Measurements from ENCODE around the gene TMEM129. TPM values are rescaled to one million over a fixed set of nuclear protein-coding genes. Genes with fewer than 3 reads are reported as not detected.
"Not testable (repeated sequence)": the region's sequence is repeated elsewhere in the genome, so short reads cannot be mapped to it uniquely, and the experiment has no call there.

Gene TMEM129
- total RNA-seq, 2 donors from 2014 or later, result 51.1 to 60.3 TPM

- no peak for DNase-seq
- ATAC-seq, result no peak
- intact Hi-C loops (cut with DNase I, micrococcal nuclease), result no loop called here
Measured at GRCh38 chr4:1714303-1715001, 6.7 kb downstream of the TMEM129 start.

DNA sequence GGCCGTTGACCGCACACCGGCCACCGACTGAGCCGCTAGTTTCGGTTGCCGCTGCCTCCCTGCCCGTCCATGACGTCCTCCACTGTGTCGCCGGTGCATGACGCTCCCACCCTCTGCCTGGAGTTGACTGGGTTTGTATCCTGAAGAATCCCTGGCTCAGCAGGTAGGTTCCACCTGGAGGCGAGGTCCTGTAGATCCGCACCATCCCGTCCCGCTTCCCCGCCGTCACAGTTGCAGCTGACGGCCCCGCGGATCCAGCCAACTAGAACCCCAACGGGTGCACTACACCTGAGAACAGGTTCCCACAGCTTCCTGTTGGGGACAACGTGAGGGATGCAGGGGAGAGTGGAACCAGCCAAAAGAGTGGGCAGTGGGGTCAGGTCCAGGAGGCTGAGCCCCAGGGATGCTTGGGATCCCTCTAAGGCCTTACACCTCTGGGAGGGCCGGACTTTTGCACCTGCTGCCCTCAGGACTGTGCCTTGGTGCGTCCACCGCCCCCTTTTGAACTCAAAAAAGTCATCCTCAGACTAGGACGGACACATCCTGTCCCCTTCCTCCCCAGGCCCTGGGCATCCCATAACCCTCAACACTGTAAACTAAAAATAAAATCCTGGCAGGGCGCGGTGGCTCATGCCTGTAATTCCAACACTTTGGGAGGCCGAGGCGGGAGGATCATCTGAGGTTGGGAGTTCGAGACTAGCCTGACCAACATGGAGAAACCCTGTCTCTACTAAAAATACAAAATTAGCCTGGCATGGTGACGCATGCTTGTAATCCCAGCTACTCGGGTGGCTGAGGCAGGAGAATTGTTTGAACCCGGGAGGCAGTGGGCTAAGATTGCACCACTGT is 7.9 kb downstream of the TMEM129 start:
- peak; percentile 37 for ATAC-seq
- intact Hi-C loops (cut with DNase I, micrococcal nuclease), result no loop called here
- peak in 1 of 2 donors; percentile 78 for DNase-seq

DNA sequence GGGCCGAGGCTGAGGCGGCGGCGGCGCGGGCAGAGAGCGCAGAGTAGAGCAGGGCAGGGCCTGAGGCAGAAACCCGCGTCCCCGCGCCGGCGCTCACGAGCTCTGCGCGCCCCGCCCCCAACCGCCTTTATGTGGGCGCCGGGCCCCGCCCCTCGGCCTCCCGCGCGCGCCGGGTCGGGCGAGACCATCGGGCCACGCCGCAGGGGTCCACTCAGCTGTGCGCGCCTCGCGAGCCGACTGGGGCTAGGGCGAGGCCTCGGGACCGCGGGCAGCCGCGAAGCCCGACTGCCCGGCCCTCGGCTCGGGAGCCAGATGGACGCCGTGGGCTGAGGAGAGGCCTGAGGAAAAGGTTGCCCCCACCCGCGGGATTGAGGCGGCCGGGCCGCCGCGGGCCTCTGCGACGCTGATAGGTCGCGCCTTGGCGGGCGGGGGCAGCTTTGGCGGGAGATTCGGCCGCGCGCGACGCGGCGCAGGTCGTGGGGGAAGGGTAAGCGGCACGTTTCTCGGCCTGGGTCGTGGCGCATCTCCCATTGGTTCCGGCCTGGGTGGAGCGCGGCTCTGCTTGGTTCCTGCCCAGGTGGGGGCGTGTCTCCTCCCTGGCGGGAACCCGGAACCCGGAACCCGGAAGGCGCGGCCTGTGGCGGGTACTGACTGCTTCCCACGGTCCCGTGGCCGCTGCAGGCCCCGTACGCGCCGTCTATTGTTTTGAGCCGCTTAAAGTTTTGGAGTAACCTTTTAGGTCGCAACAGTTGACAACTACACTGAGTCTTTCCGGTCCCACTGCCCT is 8.7 kb downstream of the TMEM129 start, which contains the start of gene SLBP:
TSS of gene SLBP (minus strand) at position 104 of the 787 bp plus-strand sequence. CDS start 131 bp downstream, outside the sequence.
- DNase-seq (peak; percentile 98), ATAC-seq (peak; percentile 86)
- intact Hi-C loops (cut with DNase I, micrococcal nuclease), result no loop called here

DNA sequence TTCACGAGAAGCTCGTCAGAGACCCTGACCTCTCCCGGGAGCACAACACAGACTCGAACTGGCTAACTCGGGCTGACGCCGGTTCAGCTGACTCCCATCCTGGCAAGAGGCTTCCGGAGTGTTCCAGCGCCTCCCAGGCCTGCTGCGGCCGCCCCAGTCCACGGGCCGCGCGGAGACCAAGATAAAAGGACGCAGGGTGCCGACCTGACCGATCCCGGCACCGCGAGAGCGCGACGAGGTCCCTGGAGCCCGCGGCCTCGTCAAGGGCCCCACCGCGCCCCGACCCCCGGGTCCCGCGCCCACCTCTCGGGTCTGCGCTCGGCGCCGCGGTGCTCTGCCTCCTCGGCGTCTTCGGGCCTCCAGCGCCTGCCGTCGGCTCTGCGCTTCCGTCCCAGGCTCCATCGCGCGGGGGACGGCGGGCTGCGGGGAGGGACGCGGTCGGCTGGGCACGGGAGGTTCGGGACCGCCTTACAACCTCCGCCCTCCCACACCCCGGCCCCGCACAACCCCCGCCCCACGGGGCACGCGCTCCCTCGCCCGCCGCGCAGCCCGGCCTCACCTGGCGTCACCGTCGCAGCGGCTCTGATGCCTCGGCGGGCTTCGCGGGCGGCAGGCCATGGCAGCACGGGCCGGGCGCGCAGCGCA is 9.4 kb downstream of the TMEM129 start:
- ATAC-seq (peak; percentile 37), DNase-seq (peak; percentile 63 to 67)
- intact Hi-C loops (cut with DNase I, micrococcal nuclease), result no loop called here

DNA sequence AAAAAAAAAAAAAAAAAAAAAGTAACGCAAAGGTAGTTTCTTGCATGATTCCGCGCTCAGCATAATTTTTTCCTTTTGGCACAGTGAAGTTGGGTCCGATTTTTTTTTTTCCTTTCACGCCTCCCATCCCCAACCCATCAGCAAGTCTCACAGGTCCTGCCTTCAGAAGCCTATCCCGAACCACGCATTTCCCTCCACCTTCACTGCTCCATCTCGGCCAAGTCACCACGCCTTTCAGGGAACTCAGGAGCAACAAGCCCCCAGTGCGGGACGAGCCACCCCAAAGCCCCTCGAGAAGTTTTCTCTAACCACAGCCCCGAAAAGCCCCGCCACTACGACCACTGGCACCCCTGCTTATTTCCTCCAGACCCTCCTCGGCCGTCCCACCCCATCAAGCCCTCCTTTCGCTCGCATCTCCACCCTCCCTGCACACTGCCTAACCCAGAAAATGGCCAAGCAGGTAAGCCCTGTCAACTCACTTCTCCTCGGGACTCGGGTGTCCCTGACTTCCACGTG is 10.0 kb downstream of the TMEM129 start:
- no peak for ATAC-seq
- intact Hi-C loops (cut with DNase I, micrococcal nuclease), result no loop called here
- DNase-seq, result no peak

- intact Hi-C loops (cut with DNase I, micrococcal nuclease), result no loop called here
- DNase-seq (no peak), ATAC-seq (no peak)
Measured at GRCh38 chr4:1708581-1708980, 12.5 kb downstream of the TMEM129 start.

DNA sequence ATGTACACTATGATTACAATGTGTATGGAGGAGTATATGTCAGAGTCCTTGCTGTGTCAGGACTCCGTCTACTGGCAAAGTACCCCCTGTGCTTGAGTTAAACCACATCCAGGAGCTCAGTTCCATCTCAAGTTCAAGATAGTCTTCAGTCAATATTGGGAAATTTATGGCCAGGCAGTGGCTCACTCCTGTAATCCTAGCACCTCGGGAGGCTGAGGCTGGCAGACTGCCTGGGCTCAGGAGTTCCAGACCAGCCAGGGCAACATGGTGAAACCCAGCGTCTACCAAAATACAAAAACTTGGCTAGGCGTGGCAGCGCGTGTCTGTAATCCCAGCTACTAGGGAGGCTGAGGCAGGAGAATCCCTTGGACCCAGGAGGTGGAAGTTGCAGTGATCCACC is 14.8 kb downstream of the TMEM129 start:
- ATAC-seq (no peak), DNase-seq (no peak)
- intact Hi-C loops (cut with DNase I, micrococcal nuclease), result no loop called here

DNA sequence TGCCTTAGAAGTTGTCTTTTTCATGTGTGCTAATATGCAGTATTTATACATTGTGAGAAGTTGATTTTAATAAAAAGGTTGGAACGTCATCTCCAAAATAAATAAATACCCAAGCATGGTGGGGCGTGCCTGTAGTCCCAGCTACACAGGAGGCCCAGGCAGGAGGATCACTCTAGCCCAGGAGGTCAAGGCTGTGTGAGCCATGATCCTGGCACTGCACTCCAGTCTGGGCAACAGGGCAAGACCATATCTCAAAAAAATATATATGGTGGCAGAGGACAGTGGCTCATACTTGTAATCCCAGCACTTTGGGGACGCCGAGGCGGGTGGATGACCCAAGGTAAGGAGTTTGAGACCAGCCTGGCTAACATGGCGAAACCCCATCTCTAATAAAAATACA is 15.4 kb downstream of the TMEM129 start:
- intact Hi-C loops (cut with DNase I, micrococcal nuclease), result no loop called here

DNA sequence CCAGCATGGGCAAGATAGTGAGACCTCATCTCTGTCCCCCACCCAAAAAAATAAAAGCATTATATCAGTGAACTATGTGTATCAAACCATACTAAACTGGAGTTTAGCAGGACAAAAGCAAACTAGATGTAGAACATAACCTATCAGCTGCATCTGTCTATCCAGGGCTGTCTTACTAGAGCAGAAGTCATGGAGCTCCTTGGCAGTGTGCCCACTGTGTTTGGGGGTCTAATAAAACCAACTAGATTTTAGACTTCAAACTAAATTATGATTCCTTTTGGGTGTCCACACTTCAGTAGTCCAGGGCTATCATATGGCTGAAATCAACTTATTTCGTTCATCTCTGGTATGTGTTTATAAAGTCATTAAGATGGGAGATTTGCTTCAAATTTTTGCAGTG is 17.3 kb downstream of the TMEM129 start:
- ATAC-seq, result no peak
- DNase-seq, result no peak

More for the DNA sequence above, 15.4 kb downstream of the TMEM129 start:
- DNase-seq, result no peak
- no peak for ATAC-seq

GRCh38 chr4:1701671-1702070 is 19.5 kb downstream of the TMEM129 start:
- ATAC-seq; DNase-seq; intact Hi-C loops (cut with DNase I, micrococcal nuclease): not testable (repeated sequence)

More for the DNA sequence above, 17.3 kb downstream of the TMEM129 start:
- intact Hi-C loops (cut with DNase I, micrococcal nuclease), result no loop called here

GRCh38 chr4:1695913-1696312 is 25.2 kb downstream of the TMEM129 start:
- intact Hi-C loops (cut with DNase I, micrococcal nuclease), result no loop called here
- ATAC-seq (no peak), DNase-seq (no peak)

DNA sequence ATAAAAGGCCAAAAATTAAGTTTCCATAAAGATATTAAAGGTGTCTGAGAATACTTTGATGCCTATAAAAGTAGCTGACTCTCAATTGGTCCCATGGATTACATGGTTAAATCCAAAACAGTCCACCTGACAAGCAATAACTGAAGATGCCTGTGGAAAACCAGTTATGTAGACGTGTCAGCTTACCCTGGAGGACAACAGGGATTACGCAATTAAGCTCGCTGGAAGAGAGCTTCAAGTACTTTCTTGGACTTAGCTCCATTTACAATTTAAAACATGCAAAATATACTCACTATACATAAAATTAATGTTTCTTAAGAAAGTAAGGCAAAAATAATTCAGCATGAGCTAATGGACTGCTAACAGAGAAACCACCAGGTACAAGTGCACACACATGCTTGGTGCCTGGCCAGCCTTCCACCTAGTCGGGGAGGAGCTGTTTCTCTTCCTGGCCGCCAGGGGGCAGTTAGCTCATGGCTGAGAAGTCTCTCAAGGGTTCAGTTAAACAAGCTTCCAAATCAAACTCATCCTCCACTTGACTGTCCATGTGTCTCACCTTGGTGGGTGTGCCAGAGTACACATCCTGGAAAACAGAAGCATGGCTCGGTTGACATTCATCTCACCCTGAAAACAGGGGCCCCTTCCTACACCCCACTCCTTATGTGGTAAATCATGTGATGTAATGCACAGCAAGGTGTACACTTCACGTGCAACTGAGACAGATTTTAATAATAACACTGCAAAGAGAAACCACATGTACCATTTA is 27.8 kb downstream of the TMEM129 start:
- intact Hi-C loops (cut with DNase I, micrococcal nuclease), result loop anchor here in 1 of 2 donors (5.0 kb wide), 1 partner anchor 34 kb away; no protein-coding TSS in a partner anchor
- ATAC-seq, result peak; percentile 94
- DNase-seq, result peak; percentile 57 to 63

- no peak for DNase-seq
- ATAC-seq, result no peak
- intact Hi-C loops (cut with DNase I, micrococcal nuclease), result loop anchor here in 1 of 2 donors (5.0 kb wide), 1 partner anchor 35 kb away; no protein-coding TSS in a partner anchor
Measured at GRCh38 chr4:1691737-1692373, 29.3 kb downstream of the TMEM129 start.

GRCh38 chr4:1690698-1691097 is 30.4 kb downstream of the TMEM129 start:
- no peak for DNase-seq
- no peak for ATAC-seq
- intact Hi-C loops (cut with DNase I, micrococcal nuclease), result loop anchor here in 1 of 2 donors (5.0 kb wide), 1 partner anchor 37 kb away; no protein-coding TSS in a partner anchor

DNA sequence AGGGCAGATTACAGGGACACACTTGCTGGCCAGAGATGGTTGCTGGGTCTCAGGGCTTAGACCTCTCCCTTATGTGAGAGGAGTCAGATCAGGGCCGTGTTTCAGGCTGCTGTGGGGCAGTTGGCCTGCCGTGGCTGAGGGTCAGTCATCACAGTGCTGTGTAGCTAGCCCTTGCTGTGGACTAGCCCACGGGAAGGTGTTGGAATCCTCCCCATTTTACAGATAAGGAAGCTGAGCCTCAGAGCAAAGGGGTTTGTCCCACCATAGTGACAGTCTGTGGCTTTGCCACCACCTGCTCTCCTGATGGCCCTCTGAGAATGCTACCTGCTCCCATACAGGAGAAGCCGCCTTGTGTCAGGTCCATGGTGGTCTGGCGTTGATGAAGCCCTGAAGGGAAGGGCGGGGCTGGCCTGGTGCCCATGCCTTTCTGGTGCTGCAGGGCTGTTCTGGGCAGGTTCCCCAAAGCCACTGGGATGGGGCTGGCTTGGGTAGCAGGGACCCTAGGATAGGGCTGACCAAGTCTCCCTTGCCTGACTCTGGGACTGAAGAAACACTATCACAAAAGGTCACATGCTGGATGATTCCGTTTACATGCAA is 34.6 kb downstream of the TMEM129 start:
- intact Hi-C loops (cut with DNase I, micrococcal nuclease), result no loop called here
- DNase-seq (no peak), ATAC-seq (no peak)

GRCh38 chr4:1685235-1686150 is 35.6 kb downstream of the TMEM129 start:
- no peak for ATAC-seq
- DNase-seq, result no peak
- intact Hi-C loops (cut with DNase I, micrococcal nuclease), result no loop called here
